Adrenal gland (tissue), 12 donors: Measurements from ENCODE around the gene DBNDD1. TPM values are rescaled to one million over a fixed set of nuclear protein-coding genes. Genes with fewer than 3 reads are reported as not detected.
"Not testable (repeated sequence)": the region's sequence is repeated elsewhere in the genome, so short reads cannot be mapped to it uniquely, and the experiment has no call there.

Experiments
- DNase-seq, 7 donors: peaks; one replicate each; pipeline ENCODE4 v3.0.0-alpha.2; 2019 to 2020
- H3K27ac ChIP-seq, 5 donors: fragments of 200-600 bp; sonication (generic) in 4 of 5; 1 replicate in 3 of 5; 2 replicates in 2 of 5; pipeline versions ENCODE4 v1.5.1 to v1.8.0; 2016 to 2020; ENCODE audit warnings: mild to moderate bottlenecking in 1 of 5
- H3K27me3 ChIP-seq: fragments of 200-600 bp; 2 replicates; pipeline ENCODE4 v1.8.0; 2021
- H3K36me3 ChIP-seq, 2 donors: fragments of 200-600 bp; replicated peaks in 1 of 2; 1 replicate in 1 of 2; 2 replicates in 1 of 2; pipeline versions ENCODE4 v1.5.1 to v1.8.0; 2018 to 2022
- H3K4me1 ChIP-seq, 2 donors: fragments of 200-600 bp; replicated peaks in 1 of 2; 1 replicate in 1 of 2; 2 replicates in 1 of 2; pipeline versions ENCODE4 v1.5.1 to v1.8.0; 2018 to 2021
- H3K4me3 ChIP-seq, 4 donors: fragments of 200-600 bp; sonication (generic) in 3 of 4; one replicate each; pipeline ENCODE4 v1.5.1; 2016 to 2018
- H3K9me3 ChIP-seq, 3 donors: fragments of 200-600 bp; sonication (generic) in 1 of 3; replicated peaks in 1 of 3; 1 replicate in 2 of 3; 2 replicates in 1 of 3; pipeline versions ENCODE4 v1.5.1 to v1.8.0; 2016 to 2021
- POLR2A ChIP-seq, 2 donors: fragments of 450-650 bp; IDR thresholded peaks; one replicate each; pipeline ENCODE4 v1.6.1; 2017; ENCODE audit warnings: antibody characterized with exemption in 2 of 2, mild to moderate bottlenecking in 2 of 2, moderate library complexity in 1 of 2
- WGBS, 4 donors: extraction: QIAGEN DNeasy Blood & Tissue Kit in 2 of 4; methylation state at CpG; one replicate each; pipeline versions ENCODE4 v1.1.5 to v1.1.7; 2013 to 2017; 5-methylcytosine and 5-hydroxymethylcytosine counted together
- intact Hi-C, 2 donors: fragments of 100-400 bp; cut with DNase I; formaldehyde crosslinking; loops; one replicate each; pipeline versions ENCODE4 v1.14.1 to v1.15.0; 2022 to 2023
- polyA plus RNA-seq, 3 donors: library from polyadenylated mRNA; stranded (reverse); fragments of 200-250 nt in 2 of 3; fragments of 350-450 nt in 1 of 3; fragmentation: Illumina TruSeq in 1 of 3; extraction: RNeasy Lipid Tissue Mini Kit (QIAGEN cat#74804) in 1 of 3; gene quantifications; one replicate each; pipeline ENCODE4 v1.2.3, GENCODE V29; 2013 to 2014
- total RNA-seq, 9 donors: library from RNA; depleted of rRNA in 4 of 9; stranded (reverse); fragments of >200 nt in 4 of 9; fragments of 120-200 nt in 1 of 9; fragmentation: NEBNext Ultra II Directional in 1 of 9; extraction: Animal tissue kit (Norgen Biotek cat#: 25700) in 1 of 9; gene quantifications; one replicate each; pipeline versions ENCODE4 v1.1.0 to v1.2.4, GENCODE V29; 2013 to 2023
- TF ChIP-seq, protein P1 (sequence below), 6 experiments: fragments of 450-650 bp in 4 of 6; fragments of 200-600 bp in 2 of 6; sonication (generic) in 1 of 6; IDR thresholded peaks; 1 replicate in 5 of 6; 2 replicates in 1 of 6; pipeline versions ENCODE4 v1.5.1 to v1.8.0; 2016 to 2021; ENCODE audit warnings: antibody characterized with exemption in 6 of 6, mild to moderate bottlenecking in 2 of 6, moderate library complexity in 1 of 6
- donor health status: healthy with polysubstance abuse.
- donor health status: Bipolar disorder and iron deficiency.
- donor health status: DM: yes; HTN: yes; CAD: no.
- donor health status: DM: no; HTN: no; CAD: no.
- donor health status: DM: no; HTN: no; CAD: no.
- donor health status: DM: yes; HTN: yes; CAD: no.

DBNDD1 gene
- total and polyA plus RNA-seq, 12 donors = 1.4 to 24.2 (median 7.0) TPM

- WGBS, 4 donors = 68 to 82% (median 76%) methylated on average over 2 to 22 of the region's 22 CpGs
- intact Hi-C loops = no loop called here
- Histone ChIP-seq H3K9me3 (no peaks in the 10 kb centered on the region), H3K4me3 (no peak overlapping the region), H3K27me3 (no peaks in the 10 kb centered on the region), H3K36me3 (no peaks in the 10 kb centered on the region), H3K4me1 (no peaks in the 10 kb centered on the region), H3K27ac (no peak overlapping the region)
- DNase-seq = no peak
- TF ChIP-seq POLR2A (IDR thresholded peaks at IDR 0.05) = no peak
- TF ChIP-seq, protein P1, sequence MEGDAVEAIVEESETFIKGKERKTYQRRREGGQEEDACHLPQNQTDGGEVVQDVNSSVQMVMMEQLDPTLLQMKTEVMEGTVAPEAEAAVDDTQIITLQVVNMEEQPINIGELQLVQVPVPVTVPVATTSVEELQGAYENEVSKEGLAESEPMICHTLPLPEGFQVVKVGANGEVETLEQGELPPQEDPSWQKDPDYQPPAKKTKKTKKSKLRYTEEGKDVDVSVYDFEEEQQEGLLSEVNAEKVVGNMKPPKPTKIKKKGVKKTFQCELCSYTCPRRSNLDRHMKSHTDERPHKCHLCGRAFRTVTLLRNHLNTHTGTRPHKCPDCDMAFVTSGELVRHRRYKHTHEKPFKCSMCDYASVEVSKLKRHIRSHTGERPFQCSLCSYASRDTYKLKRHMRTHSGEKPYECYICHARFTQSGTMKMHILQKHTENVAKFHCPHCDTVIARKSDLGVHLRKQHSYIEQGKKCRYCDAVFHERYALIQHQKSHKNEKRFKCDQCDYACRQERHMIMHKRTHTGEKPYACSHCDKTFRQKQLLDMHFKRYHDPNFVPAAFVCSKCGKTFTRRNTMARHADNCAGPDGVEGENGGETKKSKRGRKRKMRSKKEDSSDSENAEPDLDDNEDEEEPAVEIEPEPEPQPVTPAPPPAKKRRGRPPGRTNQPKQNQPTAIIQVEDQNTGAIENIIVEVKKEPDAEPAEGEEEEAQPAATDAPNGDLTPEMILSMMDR (IDR thresholded peaks at IDR 0.05) = no peak
Measured at GRCh38 chr16:90010676-90011507, 8.4 kb downstream of the DBNDD1 start.

- no peaks in the 10 kb centered on the region for H3K4me1 ChIP-seq
- intact Hi-C loops = no loop called here
- no peak overlapping the region for H3K27ac ChIP-seq
- no peaks in the 10 kb centered on the region for H3K27me3 ChIP-seq
- WGBS, 4 donors = 82 to 91% (median 86%) methylated on average over 7 to 22 of the region's 22 CpGs
- DNase-seq = no peak
- H3K36me3 ChIP-seq = no peaks in the 10 kb centered on the region
- no peak overlapping the region for H3K4me3 ChIP-seq
- H3K9me3 ChIP-seq = no peaks in the 10 kb centered on the region
- TF ChIP-seq POLR2A (IDR thresholded peaks at IDR 0.05) = no peak
- TF ChIP-seq, protein P1 (IDR thresholded peaks at IDR 0.05) = no peak
Measured at GRCh38 chr16:90009172-90009899, 9.9 kb downstream of the DBNDD1 start.

- WGBS, 4 donors = 69 to 87% (median 75%) methylated on average over 5 to 13 of the region's 13 CpGs
- H3K4me1 ChIP-seq = no peaks in the 10 kb centered on the region
- no peak overlapping the region for H3K27ac ChIP-seq
- no peaks in the 10 kb centered on the region for H3K9me3 ChIP-seq
- intact Hi-C loops = no loop called here
- H3K36me3 ChIP-seq = no peaks in the 10 kb centered on the region
- TF ChIP-seq, protein P1 (IDR thresholded peaks at IDR 0.05) = no peak
- no peak for TF ChIP-seq POLR2A (IDR thresholded peaks at IDR 0.05)
- no peak for DNase-seq
- no peaks in the 10 kb centered on the region for H3K27me3 ChIP-seq
- no peak overlapping the region for H3K4me3 ChIP-seq
Measured at GRCh38 chr16:90008708-90009145, 10.5 kb downstream of the DBNDD1 start.

DNA sequence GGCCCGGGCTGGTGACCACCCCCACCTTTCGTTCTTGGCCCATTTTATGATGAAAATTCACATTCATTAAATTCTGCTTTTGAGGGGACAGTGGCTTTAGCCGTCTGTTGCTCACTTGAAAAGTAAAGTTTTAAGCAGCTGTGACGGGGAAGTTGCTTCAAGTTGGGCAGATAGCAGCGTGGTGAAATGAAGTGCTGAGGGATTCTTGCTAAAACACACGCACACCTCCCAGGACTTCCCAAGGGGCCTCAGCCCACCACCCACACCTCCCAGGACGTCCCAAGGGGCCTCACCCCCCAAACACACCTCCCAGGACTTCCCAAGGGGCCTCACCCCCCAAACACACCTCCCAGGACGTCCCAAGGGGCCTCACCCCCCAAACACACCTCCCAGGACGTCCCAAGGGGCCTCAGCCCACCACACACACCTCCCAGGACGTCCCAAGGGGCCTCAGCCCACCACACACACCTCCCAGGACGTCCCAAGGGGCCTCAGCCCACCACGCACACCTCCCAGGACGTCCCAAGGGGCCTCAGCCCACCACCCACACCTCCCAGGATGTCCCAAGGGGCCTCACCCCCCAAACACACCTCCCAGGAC is 11.5 kb downstream of the DBNDD1 start:
- H3K4me1 ChIP-seq, H3K27me3 ChIP-seq, DNase-seq, H3K27ac ChIP-seq, H3K36me3 ChIP-seq, H3K9me3 ChIP-seq, intact Hi-C loops, H3K4me3 ChIP-seq: not testable (repeated sequence)
- WGBS, 4 donors = 77 to 92% (median 81%) methylated on average over 8 to 13 of the region's 13 CpGs
